Prostate gland (tissue), 2 donors: ENCODE data around the gene BRME1.
A peak's percentile ranks its signal among the peaks of the same experiment; 100 is the strongest.

Experiments
- CTCF ChIP-seq, 4 experiments: fragments of 200-600 bp in 2 of 4; fragments of 450-650 bp in 2 of 4; sonication (generic) in 2 of 4; IDR thresholded peaks; 1 replicate in 3 of 4; 2 replicates in 1 of 4; pipeline ENCODE4 v1.5.1; 2016 to 2019; ENCODE audit warnings: antibody characterized with exemption in 4 of 4, mild to moderate bottlenecking in 2 of 4, moderate library complexity in 2 of 4
- POLR2A ChIP-seq: fragments of 450-650 bp; IDR thresholded peaks from one replicate; pipeline ENCODE4 v1.6.1; 2016; ENCODE audit warnings: antibody characterized with exemption, mild to moderate bottlenecking
- POLR2AphosphoS5 ChIP-seq: sonication (generic); formaldehyde crosslinking; IDR thresholded peaks from one replicate; pipeline ENCODE4 v1.6.1; 2017; ENCODE audit warnings: antibody characterized with exemption

- peak; percentile 85 for TF ChIP-seq POLR2AphosphoS5
- no peak for TF ChIP-seq CTCF (IDR thresholded peaks at IDR 0.05)
- peak; percentile 63 for TF ChIP-seq POLR2A
Measured at GRCh38 chr19:13850910-13851733, 54.8 kb downstream of the BRME1 start.
